GM21737 (cell line): ENCODE data around the gene FGF14.
"Not testable (repeated sequence)": the region's sequence is repeated elsewhere in the genome, so short reads cannot be mapped to it uniquely, and the experiment has no call there.

Source experiments
- ATAC-seq: cut with Tn5 transposase; IDR thresholded peaks from one replicate; pipeline ENCODE4 v1.9.1; 2021; ENCODE audit warnings: mild to moderate bottlenecking, moderate library complexity; ENCODE audit not compliant: unreplicated experiment

The FGF14 gene

GRCh38 chr13:102049853-102050252 lies 352.0 kb downstream of the FGF14 start:
- ATAC-seq, result no peak

DNA sequence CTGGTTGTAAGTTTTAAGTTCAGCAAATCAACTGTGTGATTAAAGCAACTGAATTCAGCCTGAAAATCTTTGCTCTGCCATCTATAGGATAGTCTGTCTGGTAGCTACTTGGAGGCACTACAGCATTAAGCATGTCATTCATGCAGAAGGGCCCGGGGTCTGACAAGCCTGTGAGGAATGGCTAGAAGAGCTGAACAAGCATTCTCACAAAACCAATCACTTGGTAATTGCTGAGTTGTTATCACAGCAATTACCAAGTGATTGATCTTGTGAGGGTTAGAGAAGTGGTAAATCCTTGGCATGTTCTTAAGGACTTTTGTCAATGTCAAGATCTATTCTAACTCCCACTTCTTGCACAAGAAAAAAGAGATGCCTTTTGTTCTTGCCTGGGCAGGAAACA lies 356.1 kb downstream of the FGF14 start:
- ATAC-seq, result no peak

- ATAC-seq, result no peak
Observed at GRCh38 chr13:102042746-102043145, 359.1 kb downstream of the FGF14 start.

DNA sequence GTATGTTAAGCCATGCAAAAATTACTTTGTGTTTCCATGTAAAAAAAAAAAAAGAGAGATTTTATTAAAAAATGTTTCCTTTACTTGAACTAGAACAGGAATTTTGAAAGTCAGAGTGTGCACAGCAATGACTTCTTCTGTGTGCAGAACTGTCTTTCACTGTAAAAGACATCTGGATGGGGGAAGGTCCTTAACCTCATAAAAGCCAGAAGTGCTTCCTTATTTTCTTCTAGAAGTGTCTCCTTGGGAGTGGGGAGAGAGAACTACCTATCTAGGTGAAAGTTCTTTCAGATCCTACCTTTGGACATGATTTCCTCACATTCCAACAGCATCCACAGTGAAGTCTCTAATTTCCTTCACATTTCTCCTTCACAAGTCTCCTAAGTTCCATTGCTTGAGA lies 360.3 kb downstream of the FGF14 start:
- no peak for ATAC-seq

GRCh38 chr13:102040812-102041211 lies 361.0 kb downstream of the FGF14 start:
- no peak for ATAC-seq

- ATAC-seq, result no peak
Observed at GRCh38 chr13:102039264-102039663, 362.6 kb downstream of the FGF14 start.

GRCh38 chr13:102038787-102039186 lies 363.1 kb downstream of the FGF14 start:
- no peak for ATAC-seq

DNA sequence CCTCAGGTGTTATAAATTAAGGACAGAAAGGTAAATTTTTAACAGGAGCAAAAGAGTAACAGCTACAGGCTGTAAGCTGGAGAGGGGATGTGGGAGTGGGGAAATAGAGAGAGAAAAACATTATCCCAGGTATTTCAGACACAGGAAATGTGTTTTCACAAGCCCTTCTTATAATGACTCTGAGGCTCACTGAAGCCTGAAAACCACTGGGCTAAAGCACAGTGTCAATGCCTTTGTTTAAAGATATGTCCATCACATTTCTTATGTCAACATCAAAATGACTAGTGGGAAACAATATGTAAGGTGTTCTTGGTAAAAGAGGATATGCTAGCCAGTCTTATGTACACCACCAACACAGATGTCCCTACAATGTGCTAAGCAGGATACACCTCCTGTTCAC lies 365.9 kb downstream of the FGF14 start:
- ATAC-seq, result no peak

- ATAC-seq, result no peak
Observed at GRCh38 chr13:102033857-102034331, 368.0 kb downstream of the FGF14 start.

- no peak for ATAC-seq
Observed at GRCh38 chr13:102033386-102033785, 368.5 kb downstream of the FGF14 start.

- no peak for ATAC-seq
Observed at GRCh38 chr13:102028868-102029267, 373.0 kb downstream of the FGF14 start.

GRCh38 chr13:102028206-102028605 lies 373.6 kb downstream of the FGF14 start:
- no peak for ATAC-seq

DNA sequence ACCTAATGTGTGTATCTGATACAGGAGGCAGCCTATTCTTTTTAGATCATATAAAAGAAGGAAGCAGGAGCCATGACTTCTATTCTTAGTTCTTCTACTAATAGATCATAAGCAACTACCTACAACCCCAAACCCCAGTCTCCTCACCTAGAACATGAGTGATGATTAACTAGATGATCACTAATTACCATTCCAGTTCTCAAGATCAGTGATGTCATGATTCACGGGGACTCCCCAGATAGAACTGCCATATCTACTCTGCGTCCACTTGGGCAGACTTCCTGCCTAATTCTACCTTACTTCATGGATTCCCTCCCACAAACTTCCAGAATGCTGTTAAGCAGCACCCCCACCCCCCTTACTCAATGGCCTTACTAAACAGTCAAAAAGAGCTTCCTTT lies 380.1 kb downstream of the FGF14 start:
- ATAC-seq, result no peak

- ATAC-seq, result no peak
Observed at GRCh38 chr13:102020611-102021216, 381.1 kb downstream of the FGF14 start.

DNA sequence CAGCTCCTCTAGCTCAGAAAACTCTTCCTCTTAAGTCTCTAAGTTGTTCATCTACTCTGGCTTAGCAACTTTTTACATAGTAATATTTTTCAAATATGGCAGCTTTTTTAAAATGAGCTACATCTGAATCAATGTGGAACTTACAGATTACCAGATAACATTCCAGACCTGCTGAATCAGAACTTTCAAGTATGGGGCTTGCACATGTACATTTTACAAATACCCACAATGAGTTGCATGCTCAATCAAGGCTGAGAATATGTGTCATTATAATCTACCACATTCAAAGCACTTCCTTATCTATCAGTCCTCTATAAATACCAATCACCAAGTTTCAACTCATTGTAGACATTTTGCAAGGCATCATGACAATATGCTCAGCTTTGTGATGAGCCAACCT lies 383.1 kb downstream of the FGF14 start:
- ATAC-seq, result no peak

GRCh38 chr13:102017248-102017647 lies 384.6 kb downstream of the FGF14 start:
- no peak for ATAC-seq

GRCh38 chr13:102012299-102013293 lies 389.3 kb downstream of the FGF14 start:
- ATAC-seq, result no peak

DNA sequence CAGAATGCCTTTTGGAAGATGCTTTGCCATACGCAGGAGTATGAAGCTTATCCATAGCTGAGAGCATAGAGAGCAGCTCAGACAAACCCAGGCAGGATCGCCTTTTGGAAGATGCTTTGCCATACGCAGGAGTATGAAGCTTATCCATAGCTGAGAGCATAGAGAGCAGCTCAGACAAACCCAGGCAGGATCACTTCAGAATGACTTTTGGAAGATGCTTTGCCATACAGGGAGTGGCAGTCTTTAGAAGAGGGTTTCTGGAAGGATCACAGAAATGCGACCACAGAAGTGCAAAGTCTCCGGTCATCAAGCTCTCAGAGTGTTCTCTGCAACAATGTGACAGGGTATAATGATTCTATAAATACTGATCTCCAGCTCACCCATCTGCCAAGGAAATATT lies 390.4 kb downstream of the FGF14 start:
- not testable (repeated sequence) for ATAC-seq

- no peak for ATAC-seq
Observed at GRCh38 chr13:102003848-102004570, 397.8 kb downstream of the FGF14 start.

DNA sequence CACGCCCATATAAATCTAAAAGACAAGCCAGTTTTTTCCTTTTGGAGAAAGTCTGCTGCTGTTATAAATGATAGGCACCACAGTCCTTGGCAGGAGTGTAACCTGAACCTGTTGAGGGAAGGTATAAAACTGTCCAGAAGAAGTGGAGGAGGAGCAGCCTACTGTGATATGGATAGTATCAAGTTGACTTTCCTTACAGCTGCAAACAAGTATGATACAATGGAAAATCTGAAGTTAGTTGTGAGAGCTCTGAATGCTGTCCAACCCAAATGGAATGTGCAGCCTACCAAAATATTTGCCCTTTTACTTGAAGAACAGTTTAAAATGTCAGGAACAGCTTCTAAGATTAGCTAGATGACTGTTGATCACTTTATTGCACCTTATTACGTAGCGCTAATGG lies 399.6 kb downstream of the FGF14 start:
- no peak for ATAC-seq

DNA sequence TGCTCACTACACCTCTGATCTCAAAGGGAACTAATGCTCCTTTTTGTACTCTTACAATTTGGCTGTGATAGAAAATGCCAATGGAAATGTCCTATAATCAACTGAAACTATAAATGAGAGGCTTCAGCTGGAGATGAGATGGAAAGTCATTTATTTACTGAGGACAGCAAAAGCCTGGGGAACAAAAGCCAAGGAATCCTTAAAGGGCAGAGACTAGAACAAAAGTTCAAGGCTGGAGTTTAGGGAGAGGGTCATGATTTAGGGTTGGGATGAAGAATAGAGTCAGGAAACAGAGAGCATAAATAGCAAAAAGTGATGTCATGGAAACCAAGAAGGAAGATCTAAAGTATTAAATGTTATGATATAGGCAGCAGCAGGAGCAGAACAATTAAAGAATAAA lies 401.1 kb downstream of the FGF14 start:
- ATAC-seq, result no peak
